ENCODE data around the gene PCCB. TPM values are rescaled to one million over a fixed set of nuclear protein-coding genes. Genes with fewer than 3 reads are reported as not detected.

The PCCB gene
- total RNA-seq, 2 experiments from 2014 or later = 39.7 to 51.5 TPM

DNA sequence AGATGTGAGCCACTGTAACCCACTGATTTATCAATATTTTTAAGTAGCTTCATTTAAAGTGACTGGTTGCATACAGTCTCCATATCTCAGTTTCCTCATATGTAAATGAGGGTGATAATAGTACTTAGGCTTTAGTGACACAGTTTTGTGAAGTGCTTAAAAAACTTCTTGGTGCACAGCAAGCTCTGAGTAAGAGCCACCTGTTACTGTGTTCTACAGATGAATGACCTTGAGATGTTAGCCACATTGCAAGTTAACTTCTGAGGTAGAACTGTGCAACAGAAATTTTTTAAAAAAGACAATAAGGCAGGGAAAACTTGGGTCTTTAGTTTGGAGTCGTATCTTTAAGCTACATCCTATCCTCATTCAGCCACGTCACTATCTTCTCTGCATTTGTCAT is 43.1 kb downstream of the PCCB start:
- no TSS peak for BruUV-seq (replicated peaks)
- H3K36me3 ChIP-seq (ENCODE audit: insufficient read depth, low read length) = peaks cover 64% of the 10 kb centered on the region
- no peaks in the 10 kb centered on the region for H4K20me1 ChIP-seq (ENCODE audit: insufficient read depth, low read length)
- H3K79me2 ChIP-seq (ENCODE audit: insufficient read depth, low read depth, low read length) = no peaks in the 10 kb centered on the region
- no peak for DNase-seq (ENCODE audit: low spot score)
- H3K9me3 ChIP-seq (ENCODE audit: low read length) = no peaks in the 10 kb centered on the region
- intact Hi-C loops (cut with micrococcal nuclease; ENCODE audit: unreplicated experiment) = no loop called here
- no peak overlapping the region for H3K4me3 ChIP-seq (ENCODE audit: low read depth, low read length, poor library complexity, severe bottlenecking)
- CTCF ChIA-PET (ENCODE audit: unreplicated experiment) = interaction anchor here (1.3 kb wide), 1 partner anchor 8 kb away, joined by 3 read pairs; no protein-coding TSS in a partner anchor
- TF ChIP-seq, protein P1, sequence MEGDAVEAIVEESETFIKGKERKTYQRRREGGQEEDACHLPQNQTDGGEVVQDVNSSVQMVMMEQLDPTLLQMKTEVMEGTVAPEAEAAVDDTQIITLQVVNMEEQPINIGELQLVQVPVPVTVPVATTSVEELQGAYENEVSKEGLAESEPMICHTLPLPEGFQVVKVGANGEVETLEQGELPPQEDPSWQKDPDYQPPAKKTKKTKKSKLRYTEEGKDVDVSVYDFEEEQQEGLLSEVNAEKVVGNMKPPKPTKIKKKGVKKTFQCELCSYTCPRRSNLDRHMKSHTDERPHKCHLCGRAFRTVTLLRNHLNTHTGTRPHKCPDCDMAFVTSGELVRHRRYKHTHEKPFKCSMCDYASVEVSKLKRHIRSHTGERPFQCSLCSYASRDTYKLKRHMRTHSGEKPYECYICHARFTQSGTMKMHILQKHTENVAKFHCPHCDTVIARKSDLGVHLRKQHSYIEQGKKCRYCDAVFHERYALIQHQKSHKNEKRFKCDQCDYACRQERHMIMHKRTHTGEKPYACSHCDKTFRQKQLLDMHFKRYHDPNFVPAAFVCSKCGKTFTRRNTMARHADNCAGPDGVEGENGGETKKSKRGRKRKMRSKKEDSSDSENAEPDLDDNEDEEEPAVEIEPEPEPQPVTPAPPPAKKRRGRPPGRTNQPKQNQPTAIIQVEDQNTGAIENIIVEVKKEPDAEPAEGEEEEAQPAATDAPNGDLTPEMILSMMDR (conservative IDR thresholded peaks at IDR 0.05; ENCODE audit: low read length) = no peak
- no peak for TF ChIP-seq EZH2phosphoT487 (IDR thresholded peaks at IDR 0.05; ENCODE audit: borderline replicate concordance, low read depth, low read length)
- no peak overlapping the region for H3K4me2 ChIP-seq (ENCODE audit: low read length)
- POLR2A ChIA-PET = interaction anchor here (0.5 to 2.1 kb wide), 8 partner anchors 11 to 214 kb away, joined by 3 to 11 read pairs (median 4); no protein-coding TSS in a partner anchor
- no peaks in the 10 kb centered on the region for H3K9me2 ChIP-seq (ENCODE audit: insufficient read depth, low read length)
- no peak overlapping the region for H3K27ac ChIP-seq (ENCODE audit: low read depth, low read length, poor library complexity, severe bottlenecking)
- no peaks in the 10 kb centered on the region for H3K4me1 ChIP-seq (ENCODE audit: insufficient read depth, low read length, poor library complexity, severe bottlenecking)
- no peak overlapping the region for H2AFZ ChIP-seq (ENCODE audit: low read length)

- BruUV-seq (replicated peaks) = no TSS peak
- Histone ChIP-seq H2AFZ (ENCODE audit: low read length) (no peak overlapping the region), H3K9me3 (ENCODE audit: low read length) (no peaks in the 10 kb centered on the region), H4K20me1 (ENCODE audit: insufficient read depth, low read length) (no peaks in the 10 kb centered on the region), H3K27ac (ENCODE audit: low read depth, low read length, poor library complexity, severe bottlenecking) (no peak overlapping the region), H3K9me2 (ENCODE audit: insufficient read depth, low read length) (no peaks in the 10 kb centered on the region), H3K4me3 (ENCODE audit: low read depth, low read length, poor library complexity, severe bottlenecking) (no peak overlapping the region), H3K79me2 (ENCODE audit: insufficient read depth, low read depth, low read length) (no peaks in the 10 kb centered on the region), H3K4me1 (ENCODE audit: insufficient read depth, low read length, poor library complexity, severe bottlenecking) (no peaks in the 10 kb centered on the region), H3K4me2 (ENCODE audit: low read length) (no peak overlapping the region), H3K36me3 (ENCODE audit: insufficient read depth, low read length) (peaks cover 73% of the 10 kb centered on the region)
- DNase-seq (ENCODE audit: low spot score) = no peak
- TF ChIP-seq, protein P1 (conservative IDR thresholded peaks at IDR 0.05; ENCODE audit: low read length) = no peak
- TF ChIP-seq EZH2phosphoT487 (IDR thresholded peaks at IDR 0.05; ENCODE audit: borderline replicate concordance, low read depth, low read length) = no peak
- POLR2A ChIA-PET = interaction anchor here (0.5 to 1.7 kb wide), 5 partner anchors 12 to 116 kb away, joined by 3 to 5 read pairs (median 4); no protein-coding TSS in a partner anchor
- CTCF ChIA-PET (ENCODE audit: unreplicated experiment) = interaction anchor here (1.3 kb wide), 1 partner anchor 9 kb away, joined by 3 read pairs; no protein-coding TSS in a partner anchor
- intact Hi-C loops (cut with micrococcal nuclease; ENCODE audit: unreplicated experiment) = no loop called here
These were observed 44.0 kb downstream of the PCCB start for GRCh38 chr3:136294176-136294575.

GRCh38 chr3:136296960-136297359 is 46.8 kb downstream of the PCCB start:
- TF ChIP-seq, protein P1 (conservative IDR thresholded peaks at IDR 0.05; ENCODE audit: low read length) = no peak
- no peak for TF ChIP-seq EZH2phosphoT487 (IDR thresholded peaks at IDR 0.05; ENCODE audit: borderline replicate concordance, low read depth, low read length)
- Histone ChIP-seq H3K4me1 (ENCODE audit: insufficient read depth, low read length, poor library complexity, severe bottlenecking) (no peaks in the 10 kb centered on the region), H3K27ac (ENCODE audit: low read depth, low read length, poor library complexity, severe bottlenecking) (no peak overlapping the region), H3K4me2 (ENCODE audit: low read length) (no peak overlapping the region), H2AFZ (ENCODE audit: low read length) (no peak overlapping the region), H4K20me1 (ENCODE audit: insufficient read depth, low read length) (no peaks in the 10 kb centered on the region), H3K9me3 (ENCODE audit: low read length) (no peaks in the 10 kb centered on the region), H3K4me3 (ENCODE audit: low read depth, low read length, poor library complexity, severe bottlenecking) (no peak overlapping the region), H3K79me2 (ENCODE audit: insufficient read depth, low read depth, low read length) (no peaks in the 10 kb centered on the region), H3K9me2 (ENCODE audit: insufficient read depth, low read length) (no peaks in the 10 kb centered on the region), H3K36me3 (ENCODE audit: insufficient read depth, low read length) (peaks cover 87% of the 10 kb centered on the region)
- DNase-seq (ENCODE audit: low spot score) = no peak
- ChIA-PET CTCF (ENCODE audit: unreplicated experiment) (no interaction called here), POLR2A (no interaction called here)
- no TSS peak for BruUV-seq (replicated peaks)
- intact Hi-C loops (cut with micrococcal nuclease; ENCODE audit: unreplicated experiment) = no loop called here
